ENCODE results near the gene FOXR1.
A peak's percentile ranks its signal among the peaks of the same experiment; 100 is the strongest.

The FOXR1 gene

GRCh38 chr11:118938491-118939403 is 32.8 kb upstream of the FOXR1 start:
- DNase-seq (ENCODE audit: low spot score) = no peak
- Histone ChIP-seq H3K4ac (ENCODE audit: low read length) (no peak overlapping the region), H3K9me3 (replicated peaks in 1 of 2; ENCODE audit: control insufficient read depth in 2 of 2, insufficient read depth in 1 of 2, low read depth in 1 of 2, low read length in 2 of 2) (no peaks in the 10 kb centered on the region), H3K36me3 (replicated peaks in 1 of 2; ENCODE audit: control insufficient read depth in 2 of 2, insufficient read depth in 2 of 2, low read length in 2 of 2) (no peaks in the 10 kb centered on the region), H3K27me3 (ENCODE audit: control insufficient read depth in 3 of 3, insufficient read depth in 3 of 3, low read depth in 1 of 3, low read length in 3 of 3) (no peaks in the 10 kb centered on the region), H3K9ac (ENCODE audit: low read depth, low read length, poor library complexity) (no peak overlapping the region), H2BK120ac (ENCODE audit: low read depth, low read length) (no peak overlapping the region), H3K14ac (ENCODE audit: low read length) (no peak overlapping the region), H2BK12ac (ENCODE audit: low read length) (no peak overlapping the region), H4K91ac (ENCODE audit: low read depth, low read length, poor library complexity) (no peak overlapping the region), H2BK15ac (ENCODE audit: low read length) (no peak overlapping the region), H2AFZ (ENCODE audit: low read length) (peak overlapping the region; percentile 94), H3K18ac (ENCODE audit: low read length) (no peak overlapping the region), H3K4me3 (ENCODE audit: low read length in 2 of 2) (no peak overlapping the region), H3K4me1 (ENCODE audit: control insufficient read depth in 2 of 2, insufficient read depth in 1 of 2, low read depth in 1 of 2, low read length in 2 of 2) (peaks cover 14 to 18% of the 10 kb centered on the region in 2 donors), H2AK5ac (ENCODE audit: low read depth, low read length) (no peak overlapping the region), H3K4me2 (ENCODE audit: insufficient read depth, low read length, poor library complexity, severe bottlenecking) (no peak overlapping the region), H3K79me1 (ENCODE audit: low read depth, low read length) (no peaks in the 10 kb centered on the region), H3K27ac (replicated peaks; ENCODE audit: low read length) (no peak overlapping the region), H3K23ac (ENCODE audit: low read depth, low read length, poor library complexity) (no peak overlapping the region), H4K8ac (ENCODE audit: low read depth, low read length) (no peak overlapping the region), H2BK5ac (ENCODE audit: low read length) (no peak overlapping the region)
- no CpG with 5 or more reads among the region's 11 CpGs for WGBS, 2 donors (ENCODE audit: extremely low coverage in 2 of 2, insufficient read length in 2 of 2, insufficient replicate concordance in 1 of 2)

GRCh38 chr11:118939404-118939915 is 32.1 kb upstream of the FOXR1 start:
- no peak overlapping the region for H2BK15ac ChIP-seq (ENCODE audit: low read length)
- H3K9me3 ChIP-seq (replicated peaks in 1 of 2; ENCODE audit: control insufficient read depth in 2 of 2, insufficient read depth in 1 of 2, low read depth in 1 of 2, low read length in 2 of 2) = no peaks in the 10 kb centered on the region
- H2AK5ac ChIP-seq (ENCODE audit: low read depth, low read length) = no peak overlapping the region
- H3K4me3 ChIP-seq (ENCODE audit: low read length in 2 of 2) = no peak overlapping the region
- H3K4me1 ChIP-seq (ENCODE audit: control insufficient read depth in 2 of 2, insufficient read depth in 1 of 2, low read depth in 1 of 2, low read length in 2 of 2) = peaks cover 14 to 18% of the 10 kb centered on the region in 2 donors
- no CpG with 5 or more reads among the region's 8 CpGs for WGBS, 2 donors (ENCODE audit: extremely low coverage in 2 of 2, insufficient read length in 2 of 2, insufficient replicate concordance in 1 of 2)
- H3K36me3 ChIP-seq (replicated peaks in 1 of 2; ENCODE audit: control insufficient read depth in 2 of 2, insufficient read depth in 2 of 2, low read length in 2 of 2) = no peaks in the 10 kb centered on the region
- no peak overlapping the region for H2BK120ac ChIP-seq (ENCODE audit: low read depth, low read length)
- H3K27me3 ChIP-seq (ENCODE audit: control insufficient read depth in 3 of 3, insufficient read depth in 3 of 3, low read depth in 1 of 3, low read length in 3 of 3) = no peaks in the 10 kb centered on the region
- no peak overlapping the region for H3K27ac ChIP-seq (replicated peaks; ENCODE audit: low read length)
- peak overlapping the region; percentile 8 for H3K18ac ChIP-seq (ENCODE audit: low read length)
- no peaks in the 10 kb centered on the region for H3K79me1 ChIP-seq (ENCODE audit: low read depth, low read length)
- no peak overlapping the region for H4K8ac ChIP-seq (ENCODE audit: low read depth, low read length)
- H3K4me2 ChIP-seq (ENCODE audit: insufficient read depth, low read length, poor library complexity, severe bottlenecking) = no peak overlapping the region
- H3K4ac ChIP-seq (ENCODE audit: low read length) = no peak overlapping the region
- peak overlapping the region; percentile 94 for H2AFZ ChIP-seq (ENCODE audit: low read length)
- H4K91ac ChIP-seq (ENCODE audit: low read depth, low read length, poor library complexity) = no peak overlapping the region
- no peak overlapping the region for H3K9ac ChIP-seq (ENCODE audit: low read depth, low read length, poor library complexity)
- H2BK12ac ChIP-seq (ENCODE audit: low read length) = no peak overlapping the region
- no peak overlapping the region for H3K14ac ChIP-seq (ENCODE audit: low read length)
- H3K23ac ChIP-seq (ENCODE audit: low read depth, low read length, poor library complexity) = no peak overlapping the region
- peak overlapping the region; percentile 14 for H2BK5ac ChIP-seq (ENCODE audit: low read length)
- DNase-seq (ENCODE audit: low spot score) = no peak

- Histone ChIP-seq H2AK5ac (ENCODE audit: low read depth, low read length) (no peak overlapping the region), H3K18ac (ENCODE audit: low read length) (peak overlapping the region; percentile 8), H3K14ac (ENCODE audit: low read length) (no peak overlapping the region), H3K27me3 (ENCODE audit: control insufficient read depth in 3 of 3, insufficient read depth in 3 of 3, low read depth in 1 of 3, low read length in 3 of 3) (peaks cover 0 to 2% (median 0%) of the 10 kb centered on the region in 3 experiments), H2BK12ac (ENCODE audit: low read length) (no peak overlapping the region), H4K91ac (ENCODE audit: low read depth, low read length, poor library complexity) (no peak overlapping the region), H3K4ac (ENCODE audit: low read length) (no peak overlapping the region), H2BK120ac (ENCODE audit: low read depth, low read length) (no peak overlapping the region), H2BK5ac (ENCODE audit: low read length) (peak overlapping the region; percentile 14), H3K9ac (ENCODE audit: low read depth, low read length, poor library complexity) (no peak overlapping the region), H2AFZ (ENCODE audit: low read length) (peak overlapping the region; percentile 94), H3K79me1 (ENCODE audit: low read depth, low read length) (no peaks in the 10 kb centered on the region), H4K8ac (ENCODE audit: low read depth, low read length) (no peak overlapping the region), H3K9me3 (replicated peaks in 1 of 2; ENCODE audit: control insufficient read depth in 2 of 2, insufficient read depth in 1 of 2, low read depth in 1 of 2, low read length in 2 of 2) (no peaks in the 10 kb centered on the region), H3K27ac (replicated peaks; ENCODE audit: low read length) (no peak overlapping the region), H2BK15ac (ENCODE audit: low read length) (peak overlapping the region; percentile 2), H3K23ac (ENCODE audit: low read depth, low read length, poor library complexity) (peak overlapping the region; percentile 12), H3K4me2 (ENCODE audit: insufficient read depth, low read length, poor library complexity, severe bottlenecking) (no peak overlapping the region), H3K4me3 (ENCODE audit: low read length in 2 of 2) (no peak overlapping the region), H3K36me3 (replicated peaks in 1 of 2; ENCODE audit: control insufficient read depth in 2 of 2, insufficient read depth in 2 of 2, low read length in 2 of 2) (no peaks in the 10 kb centered on the region), H3K4me1 (ENCODE audit: control insufficient read depth in 2 of 2, insufficient read depth in 1 of 2, low read depth in 1 of 2, low read length in 2 of 2) (peaks cover 14 to 18% of the 10 kb centered on the region in 2 donors)
- no CpG with 5 or more reads among the region's 13 CpGs for WGBS, 2 donors (ENCODE audit: extremely low coverage in 2 of 2, insufficient read length in 2 of 2, insufficient replicate concordance in 1 of 2)
- DNase-seq (ENCODE audit: low spot score) = no peak
Measured at GRCh38 chr11:118939953-118940598, 31.5 kb upstream of the FOXR1 start.

GRCh38 chr11:118947091-118947490 is 24.5 kb upstream of the FOXR1 start:
- no peak overlapping the region for H3K18ac ChIP-seq (ENCODE audit: low read length)
- H3K27me3 ChIP-seq (ENCODE audit: control insufficient read depth in 3 of 3, insufficient read depth in 3 of 3, low read depth in 1 of 3, low read length in 3 of 3) = peaks cover 0 to 15% (median 0%) of the 10 kb centered on the region in 3 experiments
- no peak overlapping the region for H3K9ac ChIP-seq (ENCODE audit: low read depth, low read length, poor library complexity)
- H2BK5ac ChIP-seq (ENCODE audit: low read length) = no peak overlapping the region
- no peak overlapping the region for H2BK12ac ChIP-seq (ENCODE audit: low read length)
- H3K4me2 ChIP-seq (ENCODE audit: insufficient read depth, low read length, poor library complexity, severe bottlenecking) = no peak overlapping the region
- no peak overlapping the region for H2BK15ac ChIP-seq (ENCODE audit: low read length)
- no peak overlapping the region for H3K27ac ChIP-seq (replicated peaks; ENCODE audit: low read length)
- H3K14ac ChIP-seq (ENCODE audit: low read length) = no peak overlapping the region
- no CpG with 5 or more reads among the region's 2 CpGs for WGBS, 2 donors (ENCODE audit: extremely low coverage in 2 of 2, insufficient read length in 2 of 2, insufficient replicate concordance in 1 of 2)
- no peak overlapping the region for H2AK5ac ChIP-seq (ENCODE audit: low read depth, low read length)
- no peaks in the 10 kb centered on the region for H3K9me3 ChIP-seq (replicated peaks in 1 of 2; ENCODE audit: control insufficient read depth in 2 of 2, insufficient read depth in 1 of 2, low read depth in 1 of 2, low read length in 2 of 2)
- no peak overlapping the region for H2AFZ ChIP-seq (ENCODE audit: low read length)
- no peak for DNase-seq (ENCODE audit: low spot score)
- H3K4me3 ChIP-seq (ENCODE audit: low read length in 2 of 2) = no peak overlapping the region
- no peak overlapping the region for H2BK120ac ChIP-seq (ENCODE audit: low read depth, low read length)
- H3K23ac ChIP-seq (ENCODE audit: low read depth, low read length, poor library complexity) = no peak overlapping the region
- H4K91ac ChIP-seq (ENCODE audit: low read depth, low read length, poor library complexity) = no peak overlapping the region
- no peaks in the 10 kb centered on the region for H3K36me3 ChIP-seq (replicated peaks in 1 of 2; ENCODE audit: control insufficient read depth in 2 of 2, insufficient read depth in 2 of 2, low read length in 2 of 2)
- no peak overlapping the region for H3K4ac ChIP-seq (ENCODE audit: low read length)
- no peaks in the 10 kb centered on the region for H3K79me1 ChIP-seq (ENCODE audit: low read depth, low read length)
- no peak overlapping the region for H4K8ac ChIP-seq (ENCODE audit: low read depth, low read length)
- H3K4me1 ChIP-seq (ENCODE audit: control insufficient read depth in 2 of 2, insufficient read depth in 1 of 2, low read depth in 1 of 2, low read length in 2 of 2) = no peaks in the 10 kb centered on the region
